WERI-Rb-1 (cell line): ENCODE data around the gene CTNNA3.

Experiments used
- DNase-seq: peaks from one replicate; pipeline ENCODE4 v3.0.0-alpha.2; 2020
- H3K27ac ChIP-seq: fragments of 250-450 bp; sonication (Bioruptor Pico); 2 replicates; pipeline ENCODE4 v1.5.1; 2020; ENCODE audit warnings: mild to moderate bottlenecking, moderate library complexity
- H3K27me3 ChIP-seq: fragments of 250-450 bp; sonication (Bioruptor Pico); 2 replicates; pipeline ENCODE4 v1.5.1; 2021; ENCODE audit warnings: mild to moderate bottlenecking, low read depth, moderate library complexity; ENCODE audit not compliant: insufficient read depth, severe bottlenecking
- H3K36me3 ChIP-seq: fragments of 250-450 bp; sonication (Bioruptor Pico); 2 replicates; pipeline ENCODE4 v1.5.1; 2020; ENCODE audit warnings: mild to moderate bottlenecking, moderate library complexity
- H3K4me3 ChIP-seq: 2 replicates; pipeline ENCODE4 v1.5.1; 2011; ENCODE audit warnings: low read depth, mild to moderate bottlenecking, control low read depth, low read length
- H3K9me3 ChIP-seq: fragments of 250-450 bp; sonication (Bioruptor Pico); 2 replicates; pipeline ENCODE4 v1.5.1; 2021; ENCODE audit warnings: mild to moderate bottlenecking, moderate library complexity; ENCODE audit not compliant: severe bottlenecking
- TF ChIP-seq, protein P1 (sequence below): IDR thresholded peaks from 2 replicates; pipeline ENCODE4 v1.5.1; 2011; ENCODE audit warnings: low read depth, mild to moderate bottlenecking, control low read depth, inconsistent platforms, low read length

The CTNNA3 gene

DNA sequence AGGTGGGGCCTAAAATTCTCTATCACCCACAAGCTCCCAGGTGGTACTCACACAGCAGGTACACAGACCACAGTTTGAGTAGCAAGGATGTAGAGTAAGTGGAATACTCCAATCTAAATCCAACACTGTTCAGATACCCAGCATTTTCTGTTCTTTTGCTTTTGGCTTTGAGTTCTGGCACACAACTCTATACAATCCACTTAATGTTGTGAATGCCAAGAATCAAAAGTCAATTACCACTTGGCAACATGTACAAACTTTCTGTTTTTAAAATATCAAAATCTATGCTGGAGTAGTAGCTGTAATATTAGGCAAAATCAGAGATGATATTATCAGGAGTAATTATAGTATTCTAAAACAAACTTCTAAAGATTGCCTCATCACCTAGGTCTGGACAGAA, 903.6 kb downstream of the CTNNA3 start:
- Histone ChIP-seq H3K27ac (no peak overlapping the region), H3K9me3 (no peaks in the 10 kb centered on the region), H3K4me3 (no peak overlapping the region), H3K27me3 (no peaks in the 10 kb centered on the region), H3K36me3 (no peaks in the 10 kb centered on the region)
- TF ChIP-seq, protein P1, sequence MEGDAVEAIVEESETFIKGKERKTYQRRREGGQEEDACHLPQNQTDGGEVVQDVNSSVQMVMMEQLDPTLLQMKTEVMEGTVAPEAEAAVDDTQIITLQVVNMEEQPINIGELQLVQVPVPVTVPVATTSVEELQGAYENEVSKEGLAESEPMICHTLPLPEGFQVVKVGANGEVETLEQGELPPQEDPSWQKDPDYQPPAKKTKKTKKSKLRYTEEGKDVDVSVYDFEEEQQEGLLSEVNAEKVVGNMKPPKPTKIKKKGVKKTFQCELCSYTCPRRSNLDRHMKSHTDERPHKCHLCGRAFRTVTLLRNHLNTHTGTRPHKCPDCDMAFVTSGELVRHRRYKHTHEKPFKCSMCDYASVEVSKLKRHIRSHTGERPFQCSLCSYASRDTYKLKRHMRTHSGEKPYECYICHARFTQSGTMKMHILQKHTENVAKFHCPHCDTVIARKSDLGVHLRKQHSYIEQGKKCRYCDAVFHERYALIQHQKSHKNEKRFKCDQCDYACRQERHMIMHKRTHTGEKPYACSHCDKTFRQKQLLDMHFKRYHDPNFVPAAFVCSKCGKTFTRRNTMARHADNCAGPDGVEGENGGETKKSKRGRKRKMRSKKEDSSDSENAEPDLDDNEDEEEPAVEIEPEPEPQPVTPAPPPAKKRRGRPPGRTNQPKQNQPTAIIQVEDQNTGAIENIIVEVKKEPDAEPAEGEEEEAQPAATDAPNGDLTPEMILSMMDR = no peak
- DNase-seq = no peak

DNA sequence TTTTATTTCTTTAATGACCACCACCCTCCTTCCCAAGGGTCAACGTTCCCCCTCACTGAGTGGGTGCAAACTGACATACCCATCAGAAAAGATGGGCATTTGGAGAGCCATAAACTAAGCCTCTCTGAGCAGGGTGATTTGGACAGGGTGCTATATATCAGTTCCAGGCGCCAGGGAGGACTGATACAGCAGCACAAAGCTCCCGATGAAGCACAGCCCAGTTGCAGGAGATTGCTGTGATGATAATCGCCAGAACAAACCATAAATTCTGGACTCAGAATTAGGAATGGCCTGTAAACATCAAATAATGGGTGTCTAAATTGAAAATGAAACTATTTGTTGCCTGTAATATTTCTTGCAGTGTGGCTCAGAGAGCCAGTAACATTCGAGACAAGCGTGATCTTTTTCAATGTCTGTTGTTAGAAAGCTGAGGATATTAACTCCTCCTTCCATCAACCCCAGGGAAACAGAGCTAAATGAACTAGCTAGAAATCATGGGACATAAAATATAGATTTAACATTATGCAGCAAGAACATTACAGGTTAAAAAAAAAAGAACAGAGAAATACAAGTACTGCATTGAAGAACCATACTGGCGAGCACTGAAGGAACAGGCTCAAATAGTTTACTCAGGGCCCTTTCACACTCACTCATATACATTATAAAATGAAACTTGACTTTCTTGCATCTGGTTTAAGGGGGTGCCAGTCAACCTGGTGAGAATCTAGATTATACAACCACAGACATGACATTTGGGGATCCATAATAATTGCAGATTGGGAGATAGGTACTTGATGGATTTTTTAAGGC, 907.6 kb downstream of the CTNNA3 start:
- H3K27me3 ChIP-seq = no peaks in the 10 kb centered on the region
- H3K27ac ChIP-seq = no peak overlapping the region
- H3K36me3 ChIP-seq = no peaks in the 10 kb centered on the region
- no peaks in the 10 kb centered on the region for H3K9me3 ChIP-seq
- TF ChIP-seq, protein P1 = no peak
- H3K4me3 ChIP-seq = no peak overlapping the region
- no peak for DNase-seq

DNA sequence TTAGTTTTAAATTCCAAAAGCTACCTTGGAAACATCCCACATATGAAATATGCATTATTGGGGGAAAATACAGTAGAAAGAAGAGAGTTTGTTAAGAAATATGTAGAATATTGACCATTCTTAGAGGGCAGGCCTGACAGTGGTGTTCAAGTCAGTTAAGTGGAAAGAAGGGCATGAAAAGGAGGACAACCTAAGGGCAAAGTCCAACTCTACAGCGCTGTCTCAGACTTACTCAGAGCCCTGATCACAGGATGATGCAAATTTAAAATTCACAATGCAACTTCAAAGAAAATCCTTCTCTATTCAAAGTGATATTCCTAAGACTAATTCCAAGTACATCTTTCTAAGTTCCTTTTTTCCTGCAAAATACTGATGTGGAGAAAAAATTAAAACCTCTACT, 909.3 kb downstream of the CTNNA3 start:
- no peak for DNase-seq
- Histone ChIP-seq H3K9me3 (no peaks in the 10 kb centered on the region), H3K36me3 (no peaks in the 10 kb centered on the region), H3K27ac (no peak overlapping the region), H3K4me3 (no peak overlapping the region), H3K27me3 (no peaks in the 10 kb centered on the region)
- TF ChIP-seq, protein P1 = no peak

DNA sequence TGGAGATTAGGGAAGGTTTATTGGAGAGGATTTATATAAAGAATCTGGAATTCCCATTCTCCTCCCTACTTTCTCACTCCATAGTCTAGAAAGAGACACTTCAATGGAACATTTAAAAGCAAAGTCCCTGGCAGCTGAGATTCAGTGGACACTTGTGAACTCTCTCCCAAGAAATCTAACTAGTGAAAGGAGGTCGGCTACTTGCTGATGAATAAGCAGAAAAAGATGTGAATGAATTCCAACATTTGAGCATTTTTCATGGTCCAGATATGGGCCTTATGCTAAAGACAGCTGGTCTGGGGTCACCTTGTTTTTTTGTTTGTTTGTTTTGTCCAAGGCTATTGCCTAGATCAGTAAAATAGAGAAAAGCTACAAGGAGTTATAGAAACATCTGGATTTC, 911.2 kb downstream of the CTNNA3 start:
- no peak overlapping the region for H3K27ac ChIP-seq
- H3K4me3 ChIP-seq = no peak overlapping the region
- H3K36me3 ChIP-seq = no peaks in the 10 kb centered on the region
- TF ChIP-seq, protein P1 = no peak
- DNase-seq = no peak
- H3K27me3 ChIP-seq = no peaks in the 10 kb centered on the region
- no peaks in the 10 kb centered on the region for H3K9me3 ChIP-seq

DNA sequence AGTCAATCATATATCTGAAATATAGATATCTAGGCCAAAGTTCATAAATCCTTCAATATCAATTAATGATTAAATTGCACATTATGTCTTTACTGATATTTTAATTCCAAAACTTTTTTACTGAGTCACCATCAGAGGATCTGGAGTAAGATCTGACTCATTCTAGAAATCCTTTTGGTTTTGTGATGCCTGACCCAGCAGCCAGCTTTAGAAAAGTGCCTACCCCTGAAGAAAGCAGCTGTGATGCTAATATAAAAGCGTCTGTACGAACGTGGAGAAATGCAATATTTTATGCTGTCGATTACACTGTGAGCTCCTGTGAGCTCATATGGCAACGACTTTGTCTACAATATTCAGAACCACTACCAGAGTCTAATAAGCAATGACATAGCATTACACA, 912.7 kb downstream of the CTNNA3 start:
- Histone ChIP-seq H3K27ac (no peak overlapping the region), H3K36me3 (no peaks in the 10 kb centered on the region), H3K27me3 (no peaks in the 10 kb centered on the region), H3K9me3 (no peaks in the 10 kb centered on the region), H3K4me3 (no peak overlapping the region)
- TF ChIP-seq, protein P1 = no peak
- DNase-seq = no peak

DNA sequence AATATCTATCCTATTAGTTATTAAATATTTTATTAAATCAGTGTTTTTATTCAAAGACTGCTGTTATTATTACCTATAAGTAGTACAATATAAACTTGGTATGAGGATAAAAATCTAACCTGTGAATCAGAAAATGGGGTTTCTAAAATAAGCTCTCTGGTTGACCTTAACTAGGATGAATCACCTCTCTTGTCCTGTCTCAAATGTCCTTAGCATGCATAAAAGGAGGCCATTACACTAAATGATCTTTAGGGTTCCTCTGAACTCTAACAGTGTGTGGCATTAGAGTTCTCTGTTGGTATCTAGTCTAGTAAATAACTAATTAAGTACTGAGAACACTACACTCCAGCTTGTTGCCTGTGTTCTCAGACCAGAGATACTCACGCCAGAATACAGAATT, 913.2 kb downstream of the CTNNA3 start:
- H3K36me3 ChIP-seq = no peaks in the 10 kb centered on the region
- TF ChIP-seq, protein P1 = no peak
- H3K9me3 ChIP-seq = no peaks in the 10 kb centered on the region
- H3K27me3 ChIP-seq = no peaks in the 10 kb centered on the region
- no peak overlapping the region for H3K27ac ChIP-seq
- no peak for DNase-seq
- no peak overlapping the region for H3K4me3 ChIP-seq
